ENCODE measurements around the gene HECTD4.
"Not testable (repeated sequence)": the region's sequence is repeated elsewhere in the genome, so short reads cannot be mapped to it uniquely, and the experiment has no call there.

HECTD4 gene

DNA sequence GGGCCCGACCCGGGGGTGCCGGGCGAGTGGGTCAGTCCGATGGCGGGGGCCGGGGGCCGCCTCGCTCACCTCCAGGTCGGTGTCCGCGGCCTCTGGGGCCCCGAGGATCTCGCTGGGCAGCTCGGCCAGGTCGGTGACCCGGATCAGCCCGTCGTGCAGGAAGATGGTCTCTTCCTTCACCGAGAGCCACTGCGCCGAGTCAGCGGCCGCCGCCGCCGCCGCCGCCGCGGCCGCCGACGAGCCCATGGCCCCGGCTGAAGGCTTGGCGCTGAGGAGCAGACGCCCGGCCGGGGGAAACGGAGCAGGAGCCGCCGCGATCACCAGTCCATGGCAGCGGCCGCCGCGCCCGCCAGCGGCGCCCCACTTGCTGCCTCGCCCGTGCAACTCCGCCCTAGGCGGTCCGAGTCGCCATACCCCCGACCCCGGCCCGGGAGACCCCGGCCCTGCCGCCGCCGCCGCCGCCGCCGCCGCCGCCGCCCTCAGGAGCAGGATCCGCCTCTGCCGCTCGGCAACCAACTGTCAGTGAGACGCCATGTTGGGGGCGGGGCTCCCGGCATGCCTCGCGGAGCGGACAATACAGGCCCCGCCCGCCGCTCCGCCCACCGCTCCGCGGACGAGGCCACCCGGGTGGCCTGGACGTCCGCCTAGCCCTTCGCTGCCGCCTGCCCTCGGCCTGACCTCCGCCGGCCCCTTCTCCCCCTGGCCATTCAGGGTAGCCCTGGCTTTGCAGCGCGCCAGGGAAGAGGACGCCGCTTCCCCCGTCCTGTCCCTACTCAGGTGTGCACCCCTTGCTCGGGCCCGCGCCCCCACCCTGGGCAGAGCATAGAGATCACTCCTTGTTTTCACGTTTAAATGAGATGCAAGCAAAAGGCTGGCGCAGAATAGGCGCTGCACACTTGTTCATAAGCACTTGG is at the start of gene HECTD4:
TSS of gene HECTD4 (minus strand) at position 549 of the 914 bp plus-strand sequence. CDS start at position 246, 303 bp downstream.
- DNase-seq, result no peak

DNA sequence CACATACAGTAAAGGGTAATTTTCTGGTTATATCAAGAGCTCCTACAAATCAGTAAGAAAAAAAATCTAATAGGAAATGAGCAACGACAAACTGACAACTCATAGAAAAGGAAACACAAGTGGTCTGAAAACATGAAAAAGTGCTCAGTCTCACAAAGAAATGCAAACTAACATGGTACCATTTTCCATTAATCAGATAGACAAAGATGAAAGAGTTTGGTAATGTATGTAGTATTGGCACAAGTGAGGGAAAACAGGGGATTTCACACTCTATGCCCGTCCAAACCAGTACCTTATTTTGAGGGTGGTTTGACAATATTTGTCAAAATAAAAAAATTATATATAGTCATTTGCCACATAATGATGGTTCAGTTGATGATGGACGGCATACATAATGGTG is 49.7 kb upstream of the HECTD4 start:
- DNase-seq, result no peak

- DNase-seq, result no peak
These were observed 48.7 kb upstream of the HECTD4 start for GRCh38 chr12:112430929-112431328.

DNA sequence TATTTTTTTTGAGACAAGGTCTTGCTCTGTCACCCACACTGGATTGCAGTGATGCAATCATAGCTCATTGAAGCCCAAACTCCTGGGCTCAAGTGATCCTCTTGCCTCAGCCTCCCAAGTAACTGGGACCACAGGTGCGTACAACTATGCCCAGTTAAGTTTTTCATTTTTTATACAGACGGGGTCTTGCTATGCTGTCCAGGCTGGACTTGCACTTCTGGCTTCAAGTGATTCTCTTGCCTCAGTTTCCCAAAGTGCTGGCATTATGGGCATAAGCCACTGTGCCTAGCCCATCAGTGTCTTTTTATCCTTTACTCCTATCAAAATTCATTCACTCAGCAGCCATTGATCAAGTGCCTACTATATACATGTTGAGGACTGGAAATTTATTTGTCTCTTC is 45.5 kb upstream of the HECTD4 start:
- DNase-seq, result no peak

DNA sequence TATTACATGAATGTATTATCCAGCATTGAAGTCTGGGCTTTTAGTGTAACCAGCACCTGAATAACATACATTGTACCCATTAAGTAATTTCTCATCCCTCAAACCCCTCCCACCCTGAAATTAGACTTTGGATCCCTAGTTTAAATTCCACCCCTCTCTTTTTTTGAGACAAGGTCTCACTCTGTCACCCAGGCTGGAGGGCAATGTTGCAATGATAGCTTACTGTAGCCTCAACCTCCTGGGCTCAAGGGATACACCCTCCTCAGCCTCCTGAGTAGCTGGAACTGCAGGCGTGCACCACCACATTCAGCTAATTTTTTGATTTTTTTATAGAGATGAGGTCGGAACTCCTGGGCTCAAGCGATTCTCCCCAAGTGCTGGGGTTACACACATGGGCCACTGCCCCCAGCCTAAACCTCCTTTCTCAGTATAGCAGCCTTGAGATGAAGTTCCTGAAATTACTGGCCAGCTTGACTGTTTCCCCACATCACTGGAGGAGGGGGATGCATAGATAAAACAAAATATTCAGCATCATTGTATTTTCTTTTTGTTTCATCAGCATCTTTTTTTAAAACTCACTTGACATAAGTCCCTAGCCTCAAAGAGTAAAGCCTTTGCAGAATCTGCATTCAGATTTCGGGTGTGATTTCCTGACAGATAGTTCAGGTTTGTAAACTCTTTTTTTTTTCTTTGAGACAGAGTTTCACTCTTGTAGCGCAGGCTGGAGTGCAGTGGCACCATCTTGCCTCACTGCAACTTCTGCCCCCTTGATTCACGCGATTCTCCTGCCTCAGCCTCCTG is 43.6 kb upstream of the HECTD4 start:
- DNase-seq, result no peak

DNA sequence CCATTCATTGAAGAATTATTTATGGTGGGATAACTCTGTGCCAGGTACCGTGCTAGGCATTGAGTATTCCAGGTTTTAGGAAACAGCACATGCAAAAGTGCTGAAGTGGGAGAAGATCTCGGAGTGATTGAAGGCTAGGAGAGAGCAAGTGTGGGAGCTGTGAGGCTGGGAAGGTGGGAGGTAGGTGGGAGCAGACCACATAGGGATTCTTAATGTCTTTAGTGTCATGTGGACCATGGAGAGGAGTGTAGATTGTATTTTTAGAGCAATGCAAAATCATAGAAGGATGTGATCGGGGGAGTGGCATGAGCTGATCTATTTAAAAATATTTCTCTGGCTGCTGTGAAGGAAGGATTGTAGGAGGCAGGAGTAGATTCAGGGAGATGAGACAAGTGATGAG is 41.9 kb upstream of the HECTD4 start:
- no peak for DNase-seq

- DNase-seq, result no peak
These were observed 40.3 kb upstream of the HECTD4 start for GRCh38 chr12:112422531-112422930.

DNA sequence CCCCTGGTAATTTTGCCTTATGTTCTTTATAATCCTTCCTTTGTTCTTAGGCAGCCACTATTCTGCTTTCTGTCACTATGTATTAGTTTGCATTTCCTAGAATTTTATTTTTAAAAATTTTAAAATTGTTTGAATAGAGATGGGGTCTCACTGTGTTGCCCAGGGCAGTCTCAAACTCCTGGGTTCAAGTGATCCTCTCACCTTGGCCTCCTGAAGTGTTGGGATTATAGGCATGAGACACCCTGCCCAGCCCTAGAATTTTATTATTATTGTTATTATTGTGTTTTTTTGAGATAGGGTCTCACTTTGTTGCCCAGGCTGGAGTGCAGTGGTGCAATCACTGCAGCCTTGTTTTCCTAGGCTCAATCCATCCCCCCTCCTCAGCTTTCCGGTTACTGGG is 39.1 kb upstream of the HECTD4 start:
- DNase-seq, result no peak

DNA sequence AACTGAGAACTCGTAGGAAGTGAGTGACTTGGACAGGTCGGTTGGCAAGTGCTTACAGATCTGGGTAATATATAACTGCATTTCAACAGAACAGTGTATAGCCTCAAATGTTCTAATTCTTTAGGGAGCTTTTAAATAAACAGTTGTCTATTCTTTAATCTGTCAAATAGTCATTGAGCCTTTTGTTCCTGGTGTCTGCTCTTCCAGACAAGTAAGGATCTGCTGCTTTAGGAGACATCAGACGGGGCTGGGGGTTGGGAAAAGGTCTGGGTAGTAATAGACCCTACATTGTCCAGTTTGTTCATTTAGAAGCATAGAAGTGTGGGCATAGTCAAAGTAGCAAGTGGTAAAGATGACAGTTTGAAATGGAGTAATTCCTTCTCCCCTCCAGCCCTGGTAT is 38.5 kb upstream of the HECTD4 start:
- no peak for DNase-seq

DNA sequence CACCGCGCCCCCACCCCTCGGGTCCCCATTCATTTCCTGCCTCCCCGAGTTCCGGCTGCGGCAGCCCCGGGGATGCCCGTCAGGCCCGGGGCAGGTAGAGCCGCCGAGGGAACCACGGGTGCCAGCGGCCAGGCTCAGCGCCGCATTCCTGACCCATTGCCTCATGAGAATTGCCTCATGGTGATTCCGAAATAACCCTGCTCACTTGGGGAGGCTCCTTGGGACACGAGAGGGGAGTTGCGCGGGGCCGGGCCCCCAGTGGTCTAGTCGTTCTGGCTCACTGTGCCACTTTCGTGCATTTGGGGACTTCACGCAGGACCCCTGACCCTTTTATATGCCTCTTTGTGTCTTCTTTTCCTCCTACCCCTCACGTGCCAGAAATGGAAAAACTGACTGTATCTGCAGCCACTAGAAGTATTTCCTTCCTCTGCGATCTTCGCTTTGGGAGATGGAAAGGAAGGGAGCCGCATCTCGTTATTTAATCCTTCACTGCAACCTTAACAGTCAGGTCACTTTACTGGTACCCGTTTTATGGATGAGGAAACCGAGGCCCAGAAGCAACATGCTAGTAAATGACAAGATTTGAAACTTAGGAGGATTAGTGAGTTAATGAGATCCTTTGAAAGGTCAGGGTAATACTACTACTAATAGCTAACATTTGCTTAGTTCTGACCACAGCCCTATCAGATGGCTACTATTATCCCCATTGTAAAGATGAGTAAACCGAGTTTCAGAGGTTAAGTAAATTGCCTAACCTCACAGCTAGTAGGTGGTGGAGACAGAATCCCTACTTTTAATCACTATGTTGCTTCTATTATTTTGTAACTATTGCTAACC is 37.3 kb upstream of the HECTD4 start:
- DNase-seq, result no peak

- DNase-seq, result no peak
These were observed 36.5 kb upstream of the HECTD4 start, which contains the start of gene PTPN11 for GRCh38 chr12:112418608-112419296. TSS of gene PTPN11 (plus strand) at chr12:112418947. CDS start at chr12:112419112, 165 bp downstream.

- no peak for DNase-seq
These were observed 36.0 kb upstream of the HECTD4 start for GRCh38 chr12:112418273-112418607.

GRCh38 chr12:112415457-112415856 is 33.2 kb upstream of the HECTD4 start:
- DNase-seq, result not testable (repeated sequence)

GRCh38 chr12:112413855-112414625 is 31.8 kb upstream of the HECTD4 start:
- no peak for DNase-seq

- DNase-seq, result no peak
These were observed 27.6 kb upstream of the HECTD4 start for GRCh38 chr12:112409906-112410244.

GRCh38 chr12:112409064-112409905 is 27.1 kb upstream of the HECTD4 start, which contains the start of gene RPL6:
TSS of gene RPL6 (minus strand) at chr12:112409605. CDS start at chr12:112408656, 949 bp downstream.
- peak; percentile 43 for DNase-seq

- no peak for DNase-seq
These were observed 26.4 kb upstream of the HECTD4 start for GRCh38 chr12:112408621-112409020.

DNA sequence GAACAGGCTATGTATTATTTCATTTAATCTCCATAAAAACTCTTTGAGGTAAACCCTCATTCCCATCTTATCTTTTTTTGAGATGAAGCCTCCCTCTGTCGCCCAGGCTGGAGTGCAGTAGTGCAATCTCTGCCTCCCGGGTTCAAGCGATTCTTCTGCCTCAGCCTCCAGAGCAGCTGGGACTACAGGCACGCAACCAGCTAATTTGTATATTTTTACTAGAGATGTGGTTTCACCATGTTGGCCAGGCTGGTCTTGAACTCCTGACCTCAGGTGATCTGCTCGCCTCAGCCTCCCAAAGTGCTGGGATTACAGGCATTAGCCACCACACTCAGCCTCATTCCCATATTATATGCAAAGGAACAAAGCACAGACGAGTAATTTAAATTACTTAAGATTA is 25.5 kb upstream of the HECTD4 start:
- DNase-seq, result not testable (repeated sequence)

GRCh38 chr12:112406519-112407488 is 24.6 kb upstream of the HECTD4 start:
- no peak for DNase-seq
